GM06990 (cell line): ENCODE data around the gene NPAS2.

Experiments used
- DNase-seq: peaks from one replicate; pipeline ENCODE4 v3.0.0-alpha.2; 2011; ENCODE audit not compliant: insufficient read length; ENCODE audit errors: extremely low read depth
- H3K27me3 ChIP-seq: replicated peaks from 2 replicates; pipeline ENCODE4 v1.6.0; 2011; ENCODE audit warnings: low read length; ENCODE audit not compliant: control insufficient read depth, insufficient read depth
- H3K36me3 ChIP-seq: 2 replicates; pipeline ENCODE4 v1.5.1; 2011; ENCODE audit warnings: low read length; ENCODE audit not compliant: control insufficient read depth, insufficient read depth
- H3K4me3 ChIP-seq: replicated peaks from 2 replicates; pipeline ENCODE4 v1.5.1; 2011; ENCODE audit warnings: low read depth, mild to moderate bottlenecking, control low read depth, low read length
- CTCF ChIP-seq: IDR thresholded peaks from 2 replicates; pipeline ENCODE4 v1.5.1; 2011; ENCODE audit warnings: low read length, control low read depth, mild to moderate bottlenecking, inconsistent platforms; ENCODE audit not compliant: insufficient read depth, poor library complexity, severe bottlenecking

Gene NPAS2

GRCh38 chr2:100835006-100835659 is 15.2 kb downstream of the NPAS2 start:
- Histone ChIP-seq H3K36me3 (no peaks in the 10 kb centered on the region), H3K4me3 (no peak overlapping the region), H3K27me3 (peaks cover 2% of the 10 kb centered on the region)
- no peak for TF ChIP-seq CTCF
- no peak for DNase-seq

GRCh38 chr2:100840519-100840918 is 20.6 kb downstream of the NPAS2 start:
- no peaks in the 10 kb centered on the region for H3K36me3 ChIP-seq
- no peak for TF ChIP-seq CTCF
- no peak for DNase-seq
- no peak overlapping the region for H3K4me3 ChIP-seq
- H3K27me3 ChIP-seq: 0 out of 2 replicates have a peak, but pooled peaks cover 2% of the 10 kb centered on the region

GRCh38 chr2:100842241-100842922 is 22.4 kb downstream of the NPAS2 start:
- no peak for DNase-seq
- no peak overlapping the region for H3K4me3 ChIP-seq
- H3K36me3 ChIP-seq: no peaks in the 10 kb centered on the region
- TF ChIP-seq CTCF: no peak
- no peaks in the 10 kb centered on the region for H3K27me3 ChIP-seq

- H3K27me3 ChIP-seq: peaks cover 2% of the 10 kb centered on the region; the same call in 1 of the 2 replicates
- H3K36me3 ChIP-seq: no peaks in the 10 kb centered on the region
- no peak overlapping the region for H3K4me3 ChIP-seq
- TF ChIP-seq CTCF: no peak
- no peak for DNase-seq
Observed at GRCh38 chr2:100844514-100844913, 24.6 kb downstream of the NPAS2 start.

- no peak for DNase-seq
- TF ChIP-seq CTCF: no peak
- Histone ChIP-seq H3K27me3 (peaks cover 2% of the 10 kb centered on the region; the same call in 1 of the 2 replicates), H3K4me3 (no peak overlapping the region), H3K36me3 (no peaks in the 10 kb centered on the region)
Observed at GRCh38 chr2:100845141-100845991, 25.4 kb downstream of the NPAS2 start.
